Suprapubic skin (tissue), 4 donors: ENCODE measurements around the gene MAN1C1. TPM values are rescaled to one million over a fixed set of nuclear protein-coding genes. Genes with fewer than 3 reads are reported as not detected.

Experiments
- DNase-seq, 2 donors: peaks; one replicate each; pipeline ENCODE4 v3.0.0-alpha.2; 2019; ENCODE audit warnings: low spot score in 2 of 2
- H3K27ac ChIP-seq: fragments of 200-600 bp; sonication (generic); one replicate; pipeline ENCODE4 v1.5.1; 2019
- H3K27me3 ChIP-seq: fragments of 200-600 bp; sonication (generic); one replicate; pipeline ENCODE4 v1.5.1; 2019
- H3K36me3 ChIP-seq: fragments of 200-600 bp; sonication (generic); one replicate; pipeline ENCODE4 v1.5.1; 2019
- H3K4me1 ChIP-seq: fragments of 200-600 bp; sonication (generic); one replicate; pipeline ENCODE4 v1.5.1; 2019
- H3K4me3 ChIP-seq: fragments of 200-600 bp; sonication (generic); one replicate; pipeline ENCODE4 v1.5.1; 2019; ENCODE audit warnings: mild to moderate bottlenecking
- H3K9me3 ChIP-seq: fragments of 200-600 bp; sonication (generic); one replicate; pipeline ENCODE4 v1.5.1; 2019
- EP300 ChIP-seq: sonication (generic); formaldehyde crosslinking; IDR thresholded peaks from one replicate; pipeline ENCODE4 v1.6.1; 2017; ENCODE audit warnings: antibody characterized with exemption
- POLR2A ChIP-seq, 2 donors: fragments of 450-650 bp; IDR thresholded peaks; one replicate each; pipeline ENCODE4 v1.6.1; 2017; ENCODE audit warnings: antibody characterized with exemption in 2 of 2, mild to moderate bottlenecking in 2 of 2, moderate library complexity in 2 of 2
- POLR2AphosphoS5 ChIP-seq, 3 donors: sonication (generic); formaldehyde crosslinking; IDR thresholded peaks; one replicate each; pipeline ENCODE4 v1.6.1; 2017; ENCODE audit warnings: antibody characterized with exemption in 3 of 3
- WGBS: methylation state at CpG from one replicate; pipeline ENCODE4 v1.1.5; 2018; 5-methylcytosine and 5-hydroxymethylcytosine counted together
- total RNA-seq, 4 donors: library from RNA; depleted of rRNA; stranded (reverse); fragments of >200 nt; gene quantifications; one replicate each; pipeline ENCODE4 v1.1.0, GENCODE V29; 2016
- TF ChIP-seq, protein P1 (sequence below), 2 donors: fragments of 200-600 bp in 1 of 2; fragments of 450-650 bp in 1 of 2; sonication (generic) in 1 of 2; IDR thresholded peaks; one replicate each; pipeline ENCODE4 v1.5.1; 2016 to 2019; ENCODE audit warnings: antibody characterized with exemption in 2 of 2, mild to moderate bottlenecking in 1 of 2, moderate library complexity in 1 of 2

The MAN1C1 gene
- total RNA-seq, 4 donors from 2014 or later, result 7.3 to 15.2 (median 8.0) TPM

DNA sequence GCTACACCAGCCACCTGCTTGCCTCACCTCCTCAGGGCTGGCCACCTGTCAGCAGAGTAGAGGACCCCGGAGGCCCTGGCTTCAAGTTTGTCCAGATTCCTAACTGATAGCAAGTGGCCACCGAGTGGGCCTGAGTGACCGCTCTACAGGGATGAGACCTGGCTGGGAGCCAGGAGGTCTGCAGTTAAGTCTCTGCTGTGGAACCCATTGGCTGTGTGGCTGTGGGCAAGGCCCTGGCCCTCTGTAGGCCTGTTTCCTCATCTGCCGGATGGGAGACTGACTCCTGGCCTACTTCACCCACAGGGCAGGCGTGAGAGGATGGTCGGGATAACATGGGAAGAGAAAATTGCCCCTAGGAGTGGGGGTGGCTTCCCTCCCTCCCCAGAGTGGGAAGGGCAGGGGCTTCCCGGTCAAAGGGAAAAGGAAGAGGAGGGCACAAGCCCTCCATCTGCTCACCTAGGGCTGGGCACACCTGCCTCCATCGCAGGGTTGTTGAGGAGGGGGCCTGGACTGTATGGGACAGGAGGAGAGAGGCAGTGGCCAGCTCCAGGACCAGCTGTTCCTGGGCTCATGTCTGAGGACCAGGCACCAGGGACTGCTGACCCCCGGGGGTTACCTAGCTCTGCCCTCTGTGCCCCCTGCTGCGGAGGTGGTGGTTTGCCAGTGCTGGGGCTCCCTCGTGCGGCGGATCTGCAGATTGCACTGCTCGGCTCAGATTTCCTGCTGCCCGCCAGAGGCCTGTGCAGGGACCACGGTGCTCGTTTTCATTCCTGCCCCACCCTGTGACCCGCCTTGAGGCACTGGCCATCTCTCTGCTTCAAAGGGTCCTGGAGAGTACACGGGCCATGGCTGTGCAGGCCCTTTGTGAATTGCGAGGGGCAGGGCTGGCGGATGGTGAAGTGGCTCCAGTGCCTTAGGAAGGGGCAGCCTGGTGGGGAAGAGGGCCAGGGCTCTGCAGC is 194.0 kb downstream of the MAN1C1 start:
- no peak overlapping the region for H3K4me3 ChIP-seq
- no peaks in the 10 kb centered on the region for H3K9me3 ChIP-seq
- peak in 1 of 2 donors; percentile 82 for DNase-seq
- TF ChIP-seq POLR2A (IDR thresholded peaks at IDR 0.05), result no peak
- TF ChIP-seq, protein P1, sequence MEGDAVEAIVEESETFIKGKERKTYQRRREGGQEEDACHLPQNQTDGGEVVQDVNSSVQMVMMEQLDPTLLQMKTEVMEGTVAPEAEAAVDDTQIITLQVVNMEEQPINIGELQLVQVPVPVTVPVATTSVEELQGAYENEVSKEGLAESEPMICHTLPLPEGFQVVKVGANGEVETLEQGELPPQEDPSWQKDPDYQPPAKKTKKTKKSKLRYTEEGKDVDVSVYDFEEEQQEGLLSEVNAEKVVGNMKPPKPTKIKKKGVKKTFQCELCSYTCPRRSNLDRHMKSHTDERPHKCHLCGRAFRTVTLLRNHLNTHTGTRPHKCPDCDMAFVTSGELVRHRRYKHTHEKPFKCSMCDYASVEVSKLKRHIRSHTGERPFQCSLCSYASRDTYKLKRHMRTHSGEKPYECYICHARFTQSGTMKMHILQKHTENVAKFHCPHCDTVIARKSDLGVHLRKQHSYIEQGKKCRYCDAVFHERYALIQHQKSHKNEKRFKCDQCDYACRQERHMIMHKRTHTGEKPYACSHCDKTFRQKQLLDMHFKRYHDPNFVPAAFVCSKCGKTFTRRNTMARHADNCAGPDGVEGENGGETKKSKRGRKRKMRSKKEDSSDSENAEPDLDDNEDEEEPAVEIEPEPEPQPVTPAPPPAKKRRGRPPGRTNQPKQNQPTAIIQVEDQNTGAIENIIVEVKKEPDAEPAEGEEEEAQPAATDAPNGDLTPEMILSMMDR (IDR thresholded peaks at IDR 0.05), result peak; percentile 78 to 93
- H3K27ac ChIP-seq, result no peak overlapping the region
- WGBS, result 37% methylated on average over 13 of the region's 21 CpGs
- H3K4me1 ChIP-seq, result peaks cover 42% of the 10 kb centered on the region
- no peaks in the 10 kb centered on the region for H3K27me3 ChIP-seq
- H3K36me3 ChIP-seq, result peaks cover 70% of the 10 kb centered on the region

DNA sequence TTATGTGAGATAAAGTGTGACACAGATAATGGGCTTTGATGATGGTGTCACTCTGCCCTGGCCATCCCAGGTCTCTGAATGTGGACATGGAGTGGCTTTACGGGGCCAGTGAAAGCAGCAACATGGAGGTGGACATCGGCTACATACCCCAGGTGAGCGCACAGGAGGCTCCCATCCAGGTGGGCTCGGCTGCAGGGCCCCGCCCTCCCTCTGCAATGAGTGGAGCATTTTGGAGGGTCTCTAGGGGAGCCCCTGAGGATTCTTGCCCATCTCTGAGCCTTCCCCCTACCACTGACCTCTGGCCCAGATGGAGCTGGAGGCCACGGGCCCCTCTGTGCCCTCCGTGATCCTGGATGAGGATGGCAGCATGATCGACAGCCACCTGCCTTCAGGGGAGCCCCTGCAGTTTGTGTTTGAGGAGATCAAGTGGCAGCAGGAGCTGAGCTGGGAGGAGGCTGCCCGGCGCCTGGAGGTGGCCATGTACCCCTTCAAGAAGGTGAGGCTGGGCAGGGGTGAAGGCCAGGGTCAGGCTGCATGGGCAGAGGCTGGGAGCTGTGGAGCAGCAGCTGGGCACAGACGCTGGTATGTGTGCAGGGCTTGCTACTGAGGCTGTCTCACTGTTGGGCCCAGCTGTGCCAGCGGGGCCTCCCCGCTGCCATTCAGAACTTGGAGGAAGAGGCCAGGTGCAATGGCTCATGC is 194.9 kb downstream of the MAN1C1 start:
- H3K9me3 ChIP-seq, result no peaks in the 10 kb centered on the region
- H3K4me3 ChIP-seq, result no peak overlapping the region
- peak in 1 of 2 donors; percentile 57 for DNase-seq
- H3K36me3 ChIP-seq, result peaks cover 79% of the 10 kb centered on the region
- H3K4me1 ChIP-seq, result peaks cover 33% of the 10 kb centered on the region
- H3K27ac ChIP-seq, result no peak overlapping the region
- no peaks in the 10 kb centered on the region for H3K27me3 ChIP-seq
- WGBS, result 96% methylated on average over 8 of the region's 13 CpGs
- TF ChIP-seq POLR2A (IDR thresholded peaks at IDR 0.05) (no peak), POLR2AphosphoS5 (IDR thresholded peaks at IDR 0.05) (no peak), EP300 (no peak)
- TF ChIP-seq, protein P1 (IDR thresholded peaks at IDR 0.05), result no peak

DNA sequence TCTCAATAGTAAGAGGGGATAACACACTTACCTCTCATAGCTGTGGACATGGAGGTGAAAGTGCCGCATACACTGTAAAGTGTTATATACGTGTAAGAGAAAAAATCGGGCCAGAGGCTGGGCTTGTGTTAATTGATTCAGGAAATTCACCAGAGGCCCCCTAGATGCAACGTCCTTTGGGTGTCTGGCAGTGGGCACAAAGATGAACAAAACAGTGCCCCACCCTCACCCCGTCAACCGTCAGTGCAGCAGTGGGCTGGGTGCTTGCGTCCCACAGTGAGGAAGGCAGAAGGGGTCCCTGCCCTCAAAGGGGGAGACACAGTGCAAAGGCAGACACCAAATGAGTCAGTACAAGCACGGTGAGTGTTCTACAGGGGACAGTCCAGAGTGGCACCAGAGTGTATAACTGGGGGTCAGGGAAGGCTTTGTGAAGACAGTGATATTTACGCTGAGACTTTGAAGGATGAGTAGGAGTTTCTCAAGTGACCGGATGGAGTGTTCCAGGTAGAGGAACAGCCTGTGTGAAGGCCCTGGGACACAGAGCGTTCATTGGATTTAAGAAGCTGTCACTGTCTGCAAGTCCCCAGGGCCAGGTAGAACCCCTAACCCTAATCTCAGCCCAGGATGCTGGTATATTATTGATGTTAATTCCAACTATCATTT is 196.6 kb downstream of the MAN1C1 start:
- no peak overlapping the region for H3K27ac ChIP-seq
- no peak overlapping the region for H3K4me3 ChIP-seq
- no peaks in the 10 kb centered on the region for H3K9me3 ChIP-seq
- peaks cover 28% of the 10 kb centered on the region for H3K4me1 ChIP-seq
- H3K27me3 ChIP-seq, result no peaks in the 10 kb centered on the region
- TF ChIP-seq POLR2AphosphoS5 (IDR thresholded peaks at IDR 0.05), result no peak
- no peak for TF ChIP-seq EP300
- TF ChIP-seq, protein P1 (IDR thresholded peaks at IDR 0.05), result no peak
- peak in 1 of 2 donors; percentile 50 for DNase-seq
- WGBS, result 81% methylated on average over 11 of the region's 11 CpGs
- H3K36me3 ChIP-seq, result peaks cover 71% of the 10 kb centered on the region

DNA sequence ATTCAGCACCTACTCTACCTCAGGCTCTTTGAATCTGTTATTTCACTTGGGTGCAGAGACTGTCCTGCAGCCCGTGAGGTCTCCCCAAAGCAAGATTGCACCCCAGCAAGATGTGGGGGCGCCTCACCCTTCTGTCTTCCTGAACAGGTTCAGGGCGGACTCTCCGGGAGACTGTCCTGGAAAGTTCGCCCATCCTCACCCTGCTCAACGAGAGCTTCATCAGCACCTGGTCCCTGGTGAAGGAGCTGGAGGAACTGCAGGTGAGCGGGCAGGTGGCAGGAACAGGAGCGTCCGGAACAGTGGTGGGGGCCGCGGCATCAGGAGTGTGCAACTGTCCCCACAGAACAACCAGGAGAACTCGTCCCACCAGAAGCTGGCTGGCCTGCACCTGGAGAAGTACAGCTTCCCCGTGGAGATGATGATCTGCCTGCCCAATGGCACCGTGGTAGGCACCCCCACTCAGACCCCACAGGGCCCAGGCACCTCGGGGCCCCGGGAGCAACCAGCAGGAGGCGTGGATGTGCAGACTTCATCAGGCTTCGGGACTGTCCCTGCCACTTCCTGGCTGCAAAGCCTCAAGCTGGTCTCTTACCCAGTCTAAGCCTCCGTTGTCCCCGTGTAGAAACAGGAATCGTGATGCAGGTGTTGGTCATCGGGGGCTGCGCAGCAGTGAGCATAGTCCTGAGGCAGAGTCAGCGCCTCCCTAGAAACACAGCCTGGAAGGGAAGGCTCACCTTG is 197.3 kb downstream of the MAN1C1 start:
- DNase-seq, result peak in 1 of 2 donors; percentile 74
- Histone ChIP-seq H3K4me3 (no peak overlapping the region), H3K4me1 (peaks cover 28% of the 10 kb centered on the region), H3K36me3 (peaks cover 64% of the 10 kb centered on the region), H3K27me3 (no peaks in the 10 kb centered on the region), H3K9me3 (no peaks in the 10 kb centered on the region), H3K27ac (no peak overlapping the region)
- 88% methylated on average over 15 of the region's 24 CpGs for WGBS
- TF ChIP-seq POLR2A (IDR thresholded peaks at IDR 0.05) (no peak), POLR2AphosphoS5 (IDR thresholded peaks at IDR 0.05) (no peak)

DNA sequence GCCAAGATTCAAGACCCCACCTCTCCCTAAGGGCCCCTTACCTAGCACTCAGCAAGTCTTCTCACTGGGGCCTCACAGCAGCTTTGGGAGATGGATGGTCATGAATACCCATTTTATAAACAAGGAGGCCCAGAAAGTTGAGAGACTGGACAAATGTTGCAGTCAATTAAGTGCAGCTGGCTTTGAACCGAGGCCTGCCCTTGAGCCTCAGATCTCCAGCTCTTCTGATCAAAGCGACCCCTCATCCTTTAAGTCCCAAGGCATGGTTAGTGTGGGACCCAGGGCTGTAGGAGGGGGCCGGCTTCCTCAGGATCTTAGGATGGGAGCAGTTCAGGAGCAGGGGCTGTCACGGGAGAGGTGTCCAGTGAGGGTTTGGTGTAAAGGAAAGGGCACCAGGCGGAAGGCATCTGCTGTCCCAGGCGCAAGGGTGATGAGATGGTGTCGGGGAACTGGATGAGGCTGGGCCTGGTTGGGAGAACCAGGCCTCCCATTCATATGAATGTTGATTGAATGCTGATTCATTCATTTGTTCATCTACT is 198.0 kb downstream of the MAN1C1 start:
- Histone ChIP-seq H3K4me3 (no peak overlapping the region), H3K9me3 (no peaks in the 10 kb centered on the region), H3K27ac (no peak overlapping the region), H3K27me3 (no peaks in the 10 kb centered on the region), H3K4me1 (peaks cover 23% of the 10 kb centered on the region), H3K36me3 (peaks cover 57% of the 10 kb centered on the region)
- TF ChIP-seq POLR2A (IDR thresholded peaks at IDR 0.05) (no peak), EP300 (no peak), POLR2AphosphoS5 (IDR thresholded peaks at IDR 0.05) (no peak)
- TF ChIP-seq, protein P1 (IDR thresholded peaks at IDR 0.05), result no peak
- peak in 1 of 2 donors; percentile 23 for DNase-seq
- WGBS, result 94% methylated on average over 7 of the region's 7 CpGs
